Heart right ventricle (tissue), 16 donors: ENCODE results near the gene CBLC. TPM values are rescaled to one million over a fixed set of nuclear protein-coding genes. Genes with fewer than 3 reads are reported as not detected.

Source experiments
- ATAC-seq, 8 donors: fragments of 200-7000 bp; cut with Tn5 transposase; one replicate each; pipeline ENCODE4 v1.9.1; 2020; ENCODE audit warnings: mild to moderate bottlenecking in 8 of 8, moderate library complexity in 8 of 8, moderate number of reproducible peaks in 1 of 8
- DNase-seq, 2 donors: peaks; one replicate each; pipeline ENCODE4 v3.0.0-alpha.2; 2020
- H3K27ac ChIP-seq, 10 donors: fragments of 200-600 bp; sonication (generic) in 2 of 10; one replicate each; pipeline versions ENCODE4 v1.5.0 to v1.8.0; 2020 to 2022; ENCODE audit warnings: mild to moderate bottlenecking in 3 of 10
- H3K27me3 ChIP-seq, 7 donors: fragments of 200-600 bp; one replicate each; pipeline ENCODE4 v1.8.0; 2021 to 2022; ENCODE audit warnings: mild to moderate bottlenecking in 2 of 7
- H3K36me3 ChIP-seq, 9 donors: fragments of 200-600 bp; sonication (generic) in 1 of 9; one replicate each; pipeline versions ENCODE4 v1.5.0 to v1.8.0; 2020 to 2022; ENCODE audit warnings: mild to moderate bottlenecking in 2 of 9
- H3K4me1 ChIP-seq, 9 donors: fragments of 200-600 bp; sonication (generic) in 1 of 9; one replicate each; pipeline versions ENCODE4 v1.5.0 to v1.8.0; 2020 to 2022; ENCODE audit warnings: mild to moderate bottlenecking in 4 of 9
- H3K4me3 ChIP-seq, 10 donors: fragments of 200-600 bp; sonication (generic) in 2 of 10; one replicate each; pipeline versions ENCODE4 v1.5.0 to v1.8.0; 2020 to 2022; ENCODE audit warnings: mild to moderate bottlenecking in 7 of 10, moderate library complexity in 2 of 10
- H3K9me3 ChIP-seq, 11 donors: fragments of 200-600 bp in 10 of 11; sonication (generic) in 2 of 11; one replicate each; pipeline versions ENCODE4 v1.5.0 to v1.8.0; 2013 to 2022; ENCODE audit warnings: mild to moderate bottlenecking in 2 of 11, control low read depth in 1 of 11, moderate library complexity in 1 of 11
- WGBS, 2 donors: extraction: QIAGEN DNeasy Blood & Tissue Kit; methylation state at CpG; one replicate each; pipeline ENCODE4 v1.1.7; 2013; ENCODE audit warnings: inconsistent platforms in 1 of 2; 5-methylcytosine and 5-hydroxymethylcytosine counted together
- intact Hi-C, 10 donors: fragments of 100-400 bp; cut with DNase I; formaldehyde crosslinking; loops; one replicate each; pipeline versions ENCODE4 v1.11.1 to v1.14.2; 2022
- polyA plus RNA-seq, 2 donors: library from polyadenylated mRNA; stranded (reverse); fragments of 200-250 nt; gene quantifications; one replicate each; pipeline ENCODE4 v1.2.3, GENCODE V29; 2013
- total RNA-seq, 10 donors: library from RNA; stranded (reverse); fragmentation: NEBNext Ultra II Directional in 3 of 10; extraction: Animal tissue kit (Norgen Biotek cat#: 25700) in 3 of 10; gene quantifications; one replicate each; pipeline versions ENCODE4 v1.2.1 to v1.2.4, GENCODE V29; 2021 to 2023
- TF ChIP-seq, protein P1 (sequence below), 9 donors: fragments of 200-600 bp; sonication (generic) in 2 of 9; IDR thresholded peaks; one replicate each; pipeline versions ENCODE4 v1.5.0 to v1.8.0; 2021 to 2022; ENCODE audit warnings: antibody characterized with exemption in 9 of 9, mild to moderate bottlenecking in 5 of 9, moderate library complexity in 1 of 9
- donor health status: Arrhythmogenic right ventricular cardiomyopathy.
- donor health status: ischemic (EF 13 %, LVEDD 7.1; RV severe dilation, severe dysfunction).
- donor health status: healthy with polysubstance abuse.
- donor health status: DM: no; HTN: yes; CAD: no.
- donor health status: DM: no; HTN: no; CAD: no.
- donor health status: ischemic (EF 25% LVEDD 6.9; RV normal size, moderate dysfunction).
- donor health status: ischemic (EF 25% LVEDD 5.7; RV mildly dilated, moderate dysfunction).
- donor health status: healthy.
- donor health status: DM: yes; HTN: yes; CAD: no.
- donor health status: Ischemic cardiomyopathy.
- donor health status: ischemic (EF 35%, LVEDD 5.7; RV mildly dilated, moderate dysfunction).
- donor health status: nonischemic (EF 11% LVEDD 7.7; RV severe dilation, severe dysfunction).
- donor health status: DM: yes; HTN: yes; CAD: no.
- donor health status: PGD.
- donor health status: ischemic (EF 29% LVEDD 5.4; RV normal size, mild dysfunction).
- donor health status: nonischemic (EF 23%, LVEDD 6.1; RV moderate dilation, normal function).

CBLC gene
- total and polyA plus RNA-seq, 12 donors = 0.38 TPM; not detected in 11

DNA sequence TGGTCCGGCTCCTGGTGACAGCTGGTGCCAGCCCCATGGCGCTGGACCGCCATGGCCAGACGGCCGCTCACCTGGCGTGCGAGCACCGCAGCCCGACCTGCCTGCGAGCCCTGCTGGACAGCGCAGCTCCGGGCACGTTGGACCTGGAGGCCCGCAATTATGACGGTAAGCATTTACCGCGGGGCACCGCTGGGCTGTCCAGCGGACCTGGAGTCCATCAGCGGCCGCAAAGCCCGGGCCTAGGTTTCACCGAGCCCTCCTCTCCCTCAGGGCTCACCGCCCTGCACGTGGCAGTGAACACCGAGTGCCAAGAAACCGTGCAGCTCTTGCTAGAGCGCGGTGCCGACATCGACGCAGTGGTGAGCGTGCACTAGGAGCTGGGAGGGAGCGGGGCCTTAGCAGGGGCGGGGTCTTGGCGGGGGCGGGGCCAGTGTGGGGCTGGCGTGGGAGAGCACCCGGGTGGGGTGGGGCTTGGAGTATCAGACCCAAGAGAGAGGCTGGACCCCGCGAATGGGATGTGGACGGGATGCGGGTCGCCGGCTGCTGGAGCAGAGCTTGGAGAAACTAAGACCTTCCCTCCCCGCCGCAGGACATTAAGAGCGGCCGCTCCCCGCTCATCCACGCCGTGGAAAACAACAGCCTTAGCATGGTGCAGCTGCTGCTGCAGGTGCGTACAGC is 20.5 kb upstream of the CBLC start:
- intact Hi-C loops = loop anchor here in 4 of 10 donors (5.0 kb wide), 1 partner anchor 35 kb away; no protein-coding TSS in a partner anchor
- TF ChIP-seq, protein P1, sequence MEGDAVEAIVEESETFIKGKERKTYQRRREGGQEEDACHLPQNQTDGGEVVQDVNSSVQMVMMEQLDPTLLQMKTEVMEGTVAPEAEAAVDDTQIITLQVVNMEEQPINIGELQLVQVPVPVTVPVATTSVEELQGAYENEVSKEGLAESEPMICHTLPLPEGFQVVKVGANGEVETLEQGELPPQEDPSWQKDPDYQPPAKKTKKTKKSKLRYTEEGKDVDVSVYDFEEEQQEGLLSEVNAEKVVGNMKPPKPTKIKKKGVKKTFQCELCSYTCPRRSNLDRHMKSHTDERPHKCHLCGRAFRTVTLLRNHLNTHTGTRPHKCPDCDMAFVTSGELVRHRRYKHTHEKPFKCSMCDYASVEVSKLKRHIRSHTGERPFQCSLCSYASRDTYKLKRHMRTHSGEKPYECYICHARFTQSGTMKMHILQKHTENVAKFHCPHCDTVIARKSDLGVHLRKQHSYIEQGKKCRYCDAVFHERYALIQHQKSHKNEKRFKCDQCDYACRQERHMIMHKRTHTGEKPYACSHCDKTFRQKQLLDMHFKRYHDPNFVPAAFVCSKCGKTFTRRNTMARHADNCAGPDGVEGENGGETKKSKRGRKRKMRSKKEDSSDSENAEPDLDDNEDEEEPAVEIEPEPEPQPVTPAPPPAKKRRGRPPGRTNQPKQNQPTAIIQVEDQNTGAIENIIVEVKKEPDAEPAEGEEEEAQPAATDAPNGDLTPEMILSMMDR (IDR thresholded peaks at IDR 0.05) = no peak
- no peaks in the 10 kb centered on the region for H3K9me3 ChIP-seq
- peaks cover 21 to 77% (median 63%) of the 10 kb centered on the region in 9 donors for H3K4me1 ChIP-seq
- peaks cover 0 to 85% (median 14%) of the 10 kb centered on the region in 9 donors for H3K36me3 ChIP-seq
- H3K27me3 ChIP-seq = no peaks in the 10 kb centered on the region
- 35 to 38% methylated on average over 53 of the region's 53 CpGs for WGBS, 2 donors
- DNase-seq = peak; percentile 79
- ATAC-seq = peak; percentile 34 to 63 (median 54)
- peak overlapping the region; percentile 36 to 64 (median 56) for H3K4me3 ChIP-seq
- H3K27ac ChIP-seq = peak overlapping the region; percentile 55 to 100 (median 94)

DNA sequence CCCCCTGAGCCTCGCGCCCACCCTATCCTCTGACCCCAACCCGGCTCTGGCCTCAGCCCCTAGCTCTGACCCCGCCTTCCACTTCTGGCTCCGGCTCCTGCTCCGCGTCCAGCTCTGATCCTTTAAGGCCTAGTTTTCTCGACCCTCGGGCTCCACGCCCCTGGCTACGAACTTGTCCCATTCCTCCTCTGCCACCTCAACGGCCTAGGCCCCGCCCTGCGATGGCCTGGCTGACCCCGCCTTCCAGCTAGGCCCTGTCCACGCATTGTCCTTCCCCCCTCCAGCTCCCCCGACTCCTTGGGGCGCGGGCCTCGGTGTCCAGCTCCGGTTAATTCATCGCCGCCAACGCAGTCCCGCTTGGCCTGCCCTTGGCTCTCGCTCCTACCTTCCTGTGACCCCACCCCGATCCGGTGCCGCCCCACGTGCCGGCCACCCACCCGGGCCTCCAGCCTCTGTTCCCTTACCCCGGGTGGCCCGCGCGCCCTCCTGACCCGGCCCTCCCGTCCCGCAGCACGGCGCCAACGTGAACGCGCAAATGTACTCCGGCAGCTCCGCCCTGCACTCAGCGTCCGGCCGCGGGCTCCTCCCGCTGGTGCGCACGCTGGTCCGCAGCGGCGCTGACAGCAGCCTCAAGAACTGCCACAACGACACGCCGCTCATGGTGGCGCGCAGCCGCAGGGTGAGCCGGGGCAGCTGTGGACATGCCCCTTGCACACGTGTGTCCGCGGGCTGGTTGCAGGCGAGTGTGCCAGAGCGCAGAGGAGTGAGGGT is 19.8 kb upstream of the CBLC start:
- TF ChIP-seq, protein P1 (IDR thresholded peaks at IDR 0.05) = peak in 5 of 9 donors; percentile 26 to 60 (median 58)
- peak; percentile 30 to 72 (median 61) for ATAC-seq
- Histone ChIP-seq H3K27ac (peak overlapping the region; percentile 55 to 100 (median 94)), H3K27me3 (no peaks in the 10 kb centered on the region), H3K4me3 (peak overlapping the region; percentile 36 to 64 (median 56)), H3K9me3 (no peaks in the 10 kb centered on the region), H3K36me3 (peaks cover 0 to 79% (median 6%) of the 10 kb centered on the region in 9 donors), H3K4me1 (peaks cover 16 to 70% (median 55%) of the 10 kb centered on the region in 9 donors)
- intact Hi-C loops = loop anchor here in 4 of 10 donors (5.0 kb wide), 1 partner anchor 36 kb away; no protein-coding TSS in a partner anchor
- peak; percentile 84 to 87 for DNase-seq
- WGBS, 2 donors = 9 to 11% methylated on average over 68 of the region's 68 CpGs

DNA sequence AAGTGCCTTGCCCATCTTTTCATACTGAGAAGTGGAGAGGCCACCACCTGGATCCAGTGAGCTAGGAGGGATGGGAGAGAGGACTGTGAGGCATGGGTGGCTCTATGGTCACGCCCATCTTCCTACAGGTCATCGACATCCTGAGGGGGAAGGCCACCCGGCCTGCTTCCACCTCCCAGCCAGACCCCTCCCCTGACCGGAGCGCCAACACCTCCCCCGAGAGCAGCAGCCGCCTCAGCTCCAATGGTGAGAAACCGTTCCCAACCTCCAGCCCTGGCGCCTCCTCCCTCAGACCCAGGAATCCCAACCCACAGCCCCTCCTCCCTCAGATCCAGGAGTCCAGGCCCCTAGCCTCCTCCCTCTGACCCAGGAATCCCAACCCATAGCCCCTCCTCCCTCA is 19.1 kb upstream of the CBLC start:
- no peak for ATAC-seq
- 52 to 57% methylated on average over 6 to 9 of the region's 9 CpGs for WGBS, 2 donors

More for the DNA sequence above, 19.1 kb upstream of the CBLC start:
- TF ChIP-seq, protein P1 (IDR thresholded peaks at IDR 0.05) = no peak
- Histone ChIP-seq H3K27ac (peak overlapping the region; percentile 55 to 100 (median 94)), H3K27me3 (no peaks in the 10 kb centered on the region), H3K9me3 (no peaks in the 10 kb centered on the region), H3K4me1 (peaks cover 16 to 72% (median 51%) of the 10 kb centered on the region in 9 donors), H3K4me3 (peak overlapping the region in 9 of 10 donors; percentile 38 to 64 (median 58)), H3K36me3 (peaks cover 0 to 76% (median 6%) of the 10 kb centered on the region in 9 donors)
- intact Hi-C loops = loop anchor here in 4 of 10 donors (5.0 kb wide), 1 partner anchor 36 kb away; no protein-coding TSS in a partner anchor
- peak in 1 of 2 donors; percentile 42 for DNase-seq
